ENCODE measurements around the gene ZPR1.

Gene ZPR1

DNA sequence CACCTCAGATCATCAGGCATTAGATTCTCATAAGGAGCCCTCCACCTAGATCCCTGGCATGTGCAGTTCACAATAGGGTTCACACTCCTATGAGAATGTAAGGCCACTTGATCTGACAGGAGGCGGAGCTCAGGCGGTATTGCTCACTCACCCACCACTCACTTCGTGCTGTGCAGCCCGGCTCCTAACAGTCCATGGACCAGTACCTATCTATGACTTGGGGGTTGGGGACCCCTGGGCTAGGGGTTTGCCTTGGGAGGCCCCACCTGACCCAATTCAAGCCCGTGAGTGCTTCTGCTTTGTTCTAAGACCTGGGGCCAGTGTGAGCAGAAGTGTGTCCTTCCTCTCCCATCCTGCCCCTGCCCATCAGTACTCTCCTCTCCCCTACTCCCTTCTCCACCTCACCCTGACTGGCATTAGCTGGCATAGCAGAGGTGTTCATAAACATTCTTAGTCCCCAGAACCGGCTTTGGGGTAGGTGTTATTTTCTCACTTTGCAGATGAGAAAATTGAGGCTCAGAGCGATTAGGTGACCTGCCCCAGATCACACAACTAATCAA lies 44.0 kb upstream of the ZPR1 start (continued):
- no peak for TF ChIP-seq ZNF274 (IDR thresholded peaks at IDR 0.05; ENCODE audit: low read length)
- no peak for TF ChIP-seq ZNF274 (tag by site-specific recombination; IDR thresholded peaks at IDR 0.05; ENCODE audit: borderline replicate concordance)
- TF ChIP-seq ZNF37A (tag by site-specific recombination; IDR thresholded peaks at IDR 0.05): no peak

GRCh38 chr11:116830184-116830912 lies 42.5 kb upstream of the ZPR1 start:
- Histone ChIP-seq H3K36me3 (ENCODE audit: control insufficient read depth in 2 of 2, insufficient read depth in 1 of 2, low read length in 2 of 2) (no peaks in the 10 kb centered on the region), H3K4me3 (ENCODE audit: low read depth, low read length) (no peak overlapping the region), H3K27ac (ENCODE audit: extremely low read depth, low read depth, low read length) (no peak overlapping the region), H3K4me1 (ENCODE audit: control insufficient read depth, insufficient read depth, low read length) (no peaks in the 10 kb centered on the region), H3K9me3 (ENCODE audit: control insufficient read depth, insufficient read depth, low read depth, low read length) (no peaks in the 10 kb centered on the region)
- POLR2A ChIA-PET: no interaction called here
- TF ChIP-seq ZNF398 (tag by site-specific recombination; IDR thresholded peaks at IDR 0.05) (no peak), KLF16 (tag by site-specific recombination; IDR thresholded peaks at IDR 0.05) (no peak), ZNF140 (tag by site-specific recombination; IDR thresholded peaks at IDR 0.05) (no peak), ZBTB17 (tag by site-specific recombination; IDR thresholded peaks at IDR 0.05) (no peak), ZSCAN16 (tag by site-specific recombination; IDR thresholded peaks at IDR 0.05) (no peak), ZNF704 (tag by site-specific recombination; IDR thresholded peaks at IDR 0.05) (no peak), ZNF830 (tag by site-specific recombination; IDR thresholded peaks at IDR 0.05; ENCODE audit: low read depth) (no peak), ZNF112 (tag by site-specific recombination; IDR thresholded peaks at IDR 0.05) (no peak)
- CTCF ChIA-PET: no interaction called here

DNA sequence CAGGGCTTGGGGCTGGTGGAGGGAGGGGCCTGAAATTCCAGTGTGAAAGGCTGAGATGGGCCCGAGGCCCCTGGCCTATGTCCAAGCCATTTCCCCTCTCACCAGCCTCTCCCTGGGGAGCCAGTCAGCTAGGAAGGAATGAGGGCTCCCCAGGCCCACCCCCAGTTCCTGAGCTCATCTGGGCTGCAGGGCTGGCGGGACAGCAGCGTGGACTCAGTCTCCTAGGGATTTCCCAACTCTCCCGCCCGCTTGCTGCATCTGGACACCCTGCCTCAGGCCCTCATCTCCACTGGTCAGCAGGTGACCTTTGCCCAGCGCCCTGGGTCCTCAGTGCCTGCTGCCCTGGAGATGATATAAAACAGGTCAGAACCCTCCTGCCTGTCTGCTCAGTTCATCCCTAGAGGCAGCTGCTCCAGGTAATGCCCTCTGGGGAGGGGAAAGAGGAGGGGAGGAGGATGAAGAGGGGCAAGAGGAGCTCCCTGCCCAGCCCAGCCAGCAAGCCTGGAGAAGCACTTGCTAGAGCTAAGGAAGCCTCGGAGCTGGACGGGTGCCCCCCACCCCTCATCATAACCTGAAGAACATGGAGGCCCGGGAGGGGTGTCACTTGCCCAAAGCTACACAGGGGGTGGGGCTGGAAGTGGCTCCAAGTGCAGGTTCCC lies 41.8 kb upstream of the ZPR1 start, which contains the start of gene APOC3:
Gene APOC3 (plus strand): TSS at position 383 of the 659 bp plus-strand sequence. CDS start 676 bp downstream, outside the sequence.
- CTCF ChIA-PET: interaction anchor here (0.6 kb wide), 1 partner anchor 81 kb away, joined by 3 read pairs; no protein-coding TSS in a partner anchor
- TF ChIP-seq ZBTB48 (tag by site-specific recombination; IDR thresholded peaks at IDR 0.05) (no peak), ZNF155 (tag by site-specific recombination; IDR thresholded peaks at IDR 0.05) (no peak), ZSCAN23 (tag by site-specific recombination; IDR thresholded peaks at IDR 0.05) (no peak), ZNF621 (tag by site-specific recombination; IDR thresholded peaks at IDR 0.05) (no peak), ZNF292 (tag by site-specific recombination; IDR thresholded peaks at IDR 0.05; ENCODE audit: borderline replicate concordance, low read depth) (no peak), KLF1 (tag by site-specific recombination; IDR thresholded peaks at IDR 0.05) (no peak), ZNF792 (tag by site-specific recombination; IDR thresholded peaks at IDR 0.05) (no peak), ZNF513 (tag by site-specific recombination; IDR thresholded peaks at IDR 0.05) (no peak), ZNF146 (tag by site-specific recombination; IDR thresholded peaks at IDR 0.05) (no peak), ZNF830 (tag by site-specific recombination; IDR thresholded peaks at IDR 0.05; ENCODE audit: low read depth) (no peak), HOXA7 (CRISPR knock-in tag; IDR thresholded peaks at IDR 0.05; ENCODE audit: borderline replicate concordance) (no peak), ZNF626 (tag by site-specific recombination; IDR thresholded peaks at IDR 0.05) (no peak)
- TF ChIP-seq, protein P1, sequence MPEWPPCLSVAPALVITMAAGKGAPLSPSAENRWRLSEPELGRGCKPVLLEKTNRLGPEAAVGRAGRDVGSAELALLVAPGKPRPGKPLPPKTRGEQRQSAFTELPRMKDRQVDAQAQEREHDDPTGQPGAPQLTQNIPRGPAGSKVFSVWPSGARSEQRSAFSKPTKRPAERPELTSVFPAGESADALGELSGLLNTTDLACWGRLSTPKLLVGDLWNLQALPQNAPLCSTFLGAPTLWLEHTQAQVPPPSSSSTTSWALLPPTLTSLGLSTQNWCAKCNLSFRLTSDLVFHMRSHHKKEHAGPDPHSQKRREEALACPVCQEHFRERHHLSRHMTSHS (tag by site-specific recombination; IDR thresholded peaks at IDR 0.05): no peak
- TF ChIP-seq, protein P2, sequence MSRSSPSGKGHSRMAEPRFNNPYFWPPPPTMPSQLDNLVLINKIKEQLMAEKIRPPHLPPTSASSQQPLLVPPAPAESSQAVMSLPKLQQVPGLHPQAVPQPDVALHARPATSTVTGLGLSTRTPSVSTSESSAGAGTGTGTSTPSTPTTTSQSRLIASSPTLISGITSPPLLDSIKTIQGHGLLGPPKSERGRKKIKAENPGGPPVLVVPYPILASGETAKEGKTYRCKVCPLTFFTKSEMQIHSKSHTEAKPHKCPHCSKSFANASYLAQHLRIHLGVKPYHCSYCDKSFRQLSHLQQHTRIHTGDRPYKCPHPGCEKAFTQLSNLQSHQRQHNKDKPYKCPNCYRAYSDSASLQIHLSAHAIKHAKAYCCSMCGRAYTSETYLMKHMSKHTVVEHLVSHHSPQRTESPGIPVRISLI (tag by site-specific recombination; IDR thresholded peaks at IDR 0.05): no peak
- TF ChIP-seq, protein P3, sequence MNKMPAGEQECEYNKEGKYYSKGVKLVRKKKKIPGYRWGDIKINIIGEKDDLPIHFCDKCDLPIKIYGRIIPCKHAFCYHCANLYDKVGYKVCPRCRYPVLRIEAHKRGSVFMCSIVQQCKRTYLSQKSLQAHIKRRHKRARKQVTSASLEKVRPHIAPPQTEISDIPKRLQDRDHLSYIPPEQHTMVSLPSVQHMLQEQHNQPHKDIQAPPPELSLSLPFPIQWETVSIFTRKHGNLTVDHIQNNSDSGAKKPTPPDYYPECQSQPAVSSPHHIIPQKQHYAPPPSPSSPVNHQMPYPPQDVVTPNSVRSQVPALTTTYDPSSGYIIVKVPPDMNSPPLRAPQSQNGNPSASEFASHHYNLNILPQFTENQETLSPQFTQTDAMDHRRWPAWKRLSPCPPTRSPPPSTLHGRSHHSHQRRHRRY (tag by site-specific recombination; IDR thresholded peaks at IDR 0.05): no peak

More for the DNA sequence above, 41.8 kb upstream of the ZPR1 start, which contains the start of gene APOC3:
- POLR2A ChIA-PET: no interaction called here
- Histone ChIP-seq H3K27ac (ENCODE audit: extremely low read depth, low read depth, low read length) (no peak within 1 kb of the TSS), H3K4me1 (ENCODE audit: control insufficient read depth, insufficient read depth, low read length) (no peaks in the 10 kb centered on the region), H3K36me3 (ENCODE audit: control insufficient read depth in 2 of 2, insufficient read depth in 1 of 2, low read length in 2 of 2) (no peaks in the 10 kb centered on the region), H3K9me3 (ENCODE audit: control insufficient read depth, insufficient read depth, low read depth, low read length) (no peaks in the 10 kb centered on the region), H3K4me3 (ENCODE audit: low read depth, low read length) (no peak within 1 kb of the TSS)
